ENCODE data around the gene ABHD4. TPM values are rescaled to one million over a fixed set of nuclear protein-coding genes. Genes with fewer than 3 reads are reported as not detected.

Gene ABHD4
- total and polyA plus RNA-seq, 11 donors = 10.4 to 35.5 (median 24.3) TPM

GRCh38 chr14:22597771-22598098 lies 365 bp upstream of the ABHD4 start:
- intact Hi-C loops (cut with DNase I) = loop anchor here in 2 of 10 donors (10.0 kb wide), 2 partner anchors 117 to 167 kb away; partner anchors contain the start of gene OXA1L (in 1 of the 2)
- peaks cover 0 to 5% (median 0%) of the 10 kb centered on the region in 9 donors for H3K27me3 ChIP-seq
- H3K4me1 ChIP-seq = peaks cover 3 to 27% (median 17%) of the 10 kb centered on the region in 12 donors
- H3K27ac ChIP-seq = peak overlapping the region in 11 of 12 donors; percentile 59 to 91 (median 83)
- TF ChIP-seq POLR2A (IDR thresholded peaks at IDR 0.05) (no peak), CTCF (IDR thresholded peaks at IDR 0.05) (no peak)
- ATAC-seq = no peak
- peaks cover 0 to 15% (median 14%) of the 10 kb centered on the region in 9 donors for H3K36me3 ChIP-seq
- DNase-seq = no peak
- WGBS, 4 donors = 11 to 14% (median 13%) methylated on average over 8 to 9 of the region's 9 CpGs
- H3K9me3 ChIP-seq = no peaks in the 10 kb centered on the region
- H3K4me3 ChIP-seq = peak overlapping the region; percentile 43 to 91 (median 82)

- Histone ChIP-seq H3K27me3 (peaks cover 0 to 5% (median 0%) of the 10 kb centered on the region in 9 donors), H3K9me3 (no peaks in the 10 kb centered on the region), H3K4me3 (peak overlapping the region; percentile 43 to 91 (median 82)), H3K27ac (peak overlapping the region in 10 of 12 donors; percentile 59 to 91 (median 84)), H3K36me3 (peaks cover 3 to 27% (median 25%) of the 10 kb centered on the region in 9 donors), H3K4me1 (peaks cover 3 to 27% (median 17%) of the 10 kb centered on the region in 12 donors)
- ATAC-seq (peak in 3 of 4 donors; percentile 27 to 75 (median 69)), DNase-seq (no peak)
- WGBS, 4 donors = 3 to 13% (median 10%) methylated on average over 5 of the region's 5 CpGs
- intact Hi-C loops (cut with DNase I) = loop anchor here in 2 of 10 donors (10.0 kb wide), 2 partner anchors 116 to 166 kb away; partner anchors contain the start of gene OXA1L (in 1 of the 2)
- peak in 1 of 12 donors; percentile 15 for TF ChIP-seq CTCF (IDR thresholded peaks at IDR 0.05)
- no peak for TF ChIP-seq POLR2A (IDR thresholded peaks at IDR 0.05)
Observed at GRCh38 chr14:22598896-22599244, 770 bp downstream of the ABHD4 start.

GRCh38 chr14:22599349-22599748 lies 1.2 kb downstream of the ABHD4 start:
- DNase-seq = no peak
- Histone ChIP-seq H3K9me3 (no peaks in the 10 kb centered on the region), H3K4me3 (peak overlapping the region in 11 of 12 donors; percentile 65 to 91 (median 83)), H3K27me3 (peaks cover 0 to 5% (median 0%) of the 10 kb centered on the region in 9 donors), H3K4me1 (peaks cover 3 to 27% (median 17%) of the 10 kb centered on the region in 12 donors), H3K27ac (peak overlapping the region in 9 of 12 donors; percentile 59 to 91 (median 85)), H3K36me3 (peaks cover 4 to 32% (median 30%) of the 10 kb centered on the region in 9 donors)
- no peak for TF ChIP-seq POLR2A (IDR thresholded peaks at IDR 0.05)
- TF ChIP-seq CTCF (IDR thresholded peaks at IDR 0.05) = no peak
- ATAC-seq = no peak
- intact Hi-C loops (cut with DNase I) = loop anchor here in 2 of 10 donors (10.0 kb wide), 2 partner anchors 115 to 165 kb away; partner anchors contain the start of gene OXA1L (in 1 of the 2)
- 76 to 94% (median 83%) methylated on average over 3 of the region's 3 CpGs for WGBS, 4 donors

GRCh38 chr14:22600027-22600426 lies 1.9 kb downstream of the ABHD4 start:
- Histone ChIP-seq H3K4me1 (peaks cover 3 to 27% (median 17%) of the 10 kb centered on the region in 12 donors), H3K4me3 (peak overlapping the region in 1 of 12 donors; percentile 86), H3K9me3 (no peaks in the 10 kb centered on the region), H3K27ac (no peak overlapping the region), H3K36me3 (peaks cover 4 to 38% (median 36%) of the 10 kb centered on the region in 9 donors), H3K27me3 (peaks cover 0 to 5% (median 0%) of the 10 kb centered on the region in 9 donors)
- intact Hi-C loops (cut with DNase I) = no loop called here
- TF ChIP-seq CTCF (IDR thresholded peaks at IDR 0.05) = no peak
- TF ChIP-seq POLR2A (IDR thresholded peaks at IDR 0.05) = no peak
- DNase-seq (no peak), ATAC-seq (no peak)
